GM21576 (cell line): ENCODE measurements around the gene ZNF792.
"Not testable (repeated sequence)": the region's sequence is repeated elsewhere in the genome, so short reads cannot be mapped to it uniquely, and the experiment has no call there.

Experiments used
- ATAC-seq: cut with Tn5 transposase; IDR thresholded peaks from one replicate; pipeline ENCODE4 v1.9.1; 2021; ENCODE audit warnings: mild to moderate bottlenecking, moderate library complexity; ENCODE audit not compliant: unreplicated experiment

Gene ZNF792

DNA sequence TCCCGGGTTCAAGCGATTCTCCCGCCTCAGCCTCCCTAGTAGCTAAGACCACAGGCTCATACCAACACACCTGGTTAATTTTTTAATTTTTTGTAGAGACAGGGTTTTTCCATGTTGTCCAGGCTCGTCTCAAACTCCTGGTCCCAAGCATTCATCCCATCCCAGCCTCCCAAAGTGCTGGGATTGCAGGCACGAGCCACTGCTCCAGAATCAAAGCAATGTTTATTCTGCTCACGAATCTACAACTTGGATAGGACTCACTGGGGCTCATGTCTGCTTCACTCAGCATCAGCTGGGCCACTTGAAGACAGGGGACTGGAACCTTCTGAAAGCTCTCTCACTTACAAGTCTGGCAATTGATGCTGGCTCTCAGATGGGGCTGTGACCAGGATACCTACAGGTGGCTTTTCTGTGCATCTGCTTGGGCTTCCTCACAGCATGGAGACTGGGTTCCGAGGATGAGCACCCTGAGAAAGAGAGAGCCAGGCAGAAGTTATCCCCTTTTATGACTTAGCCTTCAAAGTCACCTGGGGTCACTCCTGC is 8.2 kb upstream of the ZNF792 start:
- ATAC-seq: no peak

DNA sequence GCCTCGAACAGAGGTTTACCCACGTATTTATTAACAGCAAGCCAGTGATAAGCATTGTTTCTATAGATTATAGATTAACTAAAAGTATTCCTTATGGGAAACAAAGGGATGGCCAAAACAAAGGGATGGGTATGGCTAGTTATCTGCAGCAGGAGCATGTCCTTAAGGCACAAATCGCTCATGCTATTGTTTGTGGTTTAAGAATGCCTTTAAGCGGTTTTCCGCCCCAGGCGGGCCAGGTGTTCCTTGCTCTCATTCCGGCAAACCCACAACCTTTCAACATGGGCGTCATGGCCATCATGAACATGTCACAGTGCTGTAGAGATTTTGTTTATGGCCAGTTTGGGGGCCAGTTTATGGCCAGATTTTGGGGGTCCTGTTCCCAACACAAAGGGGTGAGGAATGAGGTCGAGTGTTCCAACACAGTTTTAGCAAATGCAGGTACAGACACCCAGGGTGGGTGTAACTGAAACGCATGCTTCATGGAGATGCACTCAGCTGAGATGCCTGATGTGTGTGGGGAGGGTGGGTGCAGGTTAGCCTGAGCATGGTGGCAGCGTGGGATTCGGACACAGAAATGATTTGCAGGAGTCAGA is 6.3 kb upstream of the ZNF792 start:
- not testable (repeated sequence) for ATAC-seq

DNA sequence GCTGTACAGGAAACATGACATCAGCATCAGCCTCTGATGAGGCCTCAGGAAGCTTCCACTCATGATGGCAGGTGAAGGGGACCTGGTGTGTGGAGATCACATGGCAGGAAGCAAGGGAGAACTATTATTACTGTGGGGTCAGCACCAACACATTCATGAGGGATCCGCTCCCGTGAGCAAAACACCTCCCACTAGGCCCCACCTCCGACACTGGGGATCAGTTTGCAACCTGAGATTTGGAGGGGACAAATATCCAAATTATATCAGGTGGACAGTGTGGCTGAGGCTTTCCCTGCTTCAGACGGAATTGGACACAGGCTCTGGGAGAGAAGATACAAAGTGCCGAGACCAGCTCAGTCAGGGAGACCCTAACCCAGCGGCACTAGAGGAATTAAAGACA is 5.7 kb upstream of the ZNF792 start:
- no peak for ATAC-seq

DNA sequence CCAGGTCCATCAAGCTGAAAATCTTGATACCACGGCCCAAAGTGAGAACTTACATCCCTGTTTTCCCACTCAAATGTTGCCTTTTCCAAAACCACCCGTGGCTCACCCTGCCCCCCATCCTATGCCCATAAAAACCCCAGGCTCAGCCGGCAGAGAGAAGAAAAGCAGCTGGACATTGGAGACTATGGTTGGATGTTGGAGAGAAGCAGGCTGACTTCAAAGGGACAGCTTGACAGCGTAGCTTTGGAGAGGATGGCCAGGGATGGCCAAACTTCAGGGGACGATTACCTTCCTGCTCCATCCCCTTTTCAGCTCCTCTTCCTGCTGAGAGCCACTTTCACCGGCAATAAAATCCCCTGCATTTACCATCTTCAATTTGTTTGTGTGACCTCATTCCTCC is 3.5 kb upstream of the ZNF792 start:
- no peak for ATAC-seq

DNA sequence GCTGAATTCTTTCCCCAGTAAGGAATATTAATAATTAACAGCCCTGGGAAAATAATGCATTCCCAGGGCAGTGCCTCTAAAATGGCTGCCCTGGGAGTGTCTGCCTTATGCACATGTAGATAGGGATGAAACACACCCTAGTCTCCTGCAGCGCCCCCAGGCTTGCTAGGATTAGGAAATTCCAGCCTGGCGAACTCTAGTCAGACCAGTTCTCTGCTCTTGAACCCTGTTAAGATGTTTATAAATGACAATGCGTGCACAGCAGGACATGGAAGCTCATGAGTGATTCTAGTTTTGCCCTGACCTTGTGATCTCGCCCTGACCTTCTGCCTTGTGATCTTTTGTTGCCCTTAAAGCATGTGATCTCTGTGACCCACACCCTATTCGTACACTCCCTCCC is 1.5 kb upstream of the ZNF792 start:
- not testable (repeated sequence) for ATAC-seq

DNA sequence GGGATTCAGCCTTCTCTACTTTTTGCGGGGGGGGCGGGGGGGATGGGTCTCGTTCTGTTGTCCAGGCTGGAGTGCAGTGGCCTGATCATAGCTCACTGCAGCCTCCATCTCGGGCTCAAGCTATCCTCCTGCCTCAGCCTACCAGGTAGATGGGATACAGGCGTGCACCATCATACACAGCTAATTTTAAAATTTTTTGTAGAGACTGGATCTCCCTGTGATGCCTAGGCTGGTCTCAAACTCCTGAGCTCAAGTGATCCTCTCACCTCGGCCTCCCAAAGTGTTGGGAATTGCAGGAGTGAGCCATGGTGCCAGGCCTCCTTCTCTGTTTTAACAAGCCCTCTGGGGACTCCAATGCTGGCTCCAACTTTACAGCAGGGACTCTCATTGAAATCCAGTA is 569 bp upstream of the ZNF792 start:
- no peak for ATAC-seq

DNA sequence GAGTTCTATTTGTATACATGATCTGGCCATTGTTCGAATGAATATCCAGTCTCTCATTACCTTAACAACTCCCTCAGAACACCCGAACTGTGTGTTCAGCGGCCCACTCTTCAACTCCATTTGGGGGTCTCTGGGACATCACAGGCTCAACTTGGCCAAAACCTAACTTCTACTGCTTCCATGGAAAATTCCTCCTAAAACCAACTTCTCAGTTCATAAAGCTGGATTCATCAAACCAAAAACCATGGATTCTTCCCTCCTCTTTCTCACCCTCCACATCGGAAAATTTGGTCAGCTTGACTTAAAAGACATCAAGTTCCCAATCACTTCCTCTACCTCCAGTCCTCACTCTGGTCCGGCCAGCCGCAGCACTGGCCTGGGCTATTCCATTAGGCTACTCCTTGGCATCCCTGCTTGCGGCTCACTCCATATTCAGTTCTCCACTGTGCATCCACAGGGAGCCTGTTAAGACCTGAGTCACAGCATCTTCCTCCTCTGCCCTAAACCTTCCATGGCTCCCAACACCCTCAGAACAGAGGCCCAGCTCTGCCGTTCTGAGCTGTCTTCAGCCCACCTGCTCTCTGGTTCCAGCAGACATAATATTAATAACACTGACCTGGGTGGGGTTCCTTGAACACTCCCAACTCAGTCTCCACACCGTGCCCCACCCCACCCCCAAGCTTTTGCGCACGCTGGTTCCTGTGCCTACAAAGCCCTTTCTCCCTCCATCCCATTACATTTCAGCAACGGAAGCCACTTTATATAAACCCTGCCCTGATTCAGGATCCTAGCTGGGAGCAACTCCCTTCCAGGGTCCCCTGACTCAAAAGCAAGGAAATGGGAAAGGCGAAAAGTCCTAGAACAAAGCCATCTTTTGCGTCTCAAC is 1.1 kb downstream of the ZNF792 start:
- ATAC-seq: no peak

DNA sequence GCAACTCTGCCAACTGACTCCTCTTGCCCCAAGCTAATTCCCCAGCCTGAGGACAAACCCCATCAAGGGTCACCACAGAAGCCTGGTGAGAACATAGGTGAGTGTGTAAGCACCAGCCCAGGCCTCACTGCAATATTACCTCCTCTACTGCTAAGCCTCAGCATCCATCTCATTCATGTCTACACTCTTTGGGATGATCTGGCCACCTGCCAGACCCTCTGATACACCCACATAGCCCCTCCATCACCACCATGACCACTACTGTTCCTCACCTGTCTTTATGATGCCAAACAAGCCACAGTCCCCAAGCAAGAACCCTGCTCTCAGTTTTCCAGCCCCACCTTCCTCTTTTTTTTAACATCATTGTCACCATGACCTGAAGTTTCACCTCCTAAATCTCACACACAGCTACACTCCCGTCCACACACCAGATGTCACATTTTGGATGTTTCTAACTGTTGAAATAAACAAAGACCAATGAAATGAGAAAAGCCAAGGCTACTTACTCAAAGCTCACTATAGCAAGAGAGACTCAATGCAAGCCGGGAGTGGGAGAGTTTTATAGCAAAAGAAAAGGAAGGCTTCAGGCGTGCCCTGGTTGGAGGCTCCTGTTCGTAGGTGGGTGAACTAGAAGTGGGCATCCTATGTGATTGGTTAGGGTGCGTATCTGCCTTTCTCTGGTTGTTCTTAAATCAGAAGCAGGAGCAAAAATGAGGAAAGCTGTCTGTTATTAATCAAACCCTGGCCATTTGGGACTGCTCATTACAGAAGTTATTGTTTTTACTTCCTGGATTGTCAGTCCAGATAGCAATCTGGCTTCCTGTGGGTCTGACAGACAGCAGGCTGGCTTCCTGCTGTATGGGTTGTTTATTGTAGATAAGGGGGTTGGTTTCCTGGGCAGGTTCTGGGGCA is 2.0 kb downstream of the ZNF792 start:
- ATAC-seq: no peak

DNA sequence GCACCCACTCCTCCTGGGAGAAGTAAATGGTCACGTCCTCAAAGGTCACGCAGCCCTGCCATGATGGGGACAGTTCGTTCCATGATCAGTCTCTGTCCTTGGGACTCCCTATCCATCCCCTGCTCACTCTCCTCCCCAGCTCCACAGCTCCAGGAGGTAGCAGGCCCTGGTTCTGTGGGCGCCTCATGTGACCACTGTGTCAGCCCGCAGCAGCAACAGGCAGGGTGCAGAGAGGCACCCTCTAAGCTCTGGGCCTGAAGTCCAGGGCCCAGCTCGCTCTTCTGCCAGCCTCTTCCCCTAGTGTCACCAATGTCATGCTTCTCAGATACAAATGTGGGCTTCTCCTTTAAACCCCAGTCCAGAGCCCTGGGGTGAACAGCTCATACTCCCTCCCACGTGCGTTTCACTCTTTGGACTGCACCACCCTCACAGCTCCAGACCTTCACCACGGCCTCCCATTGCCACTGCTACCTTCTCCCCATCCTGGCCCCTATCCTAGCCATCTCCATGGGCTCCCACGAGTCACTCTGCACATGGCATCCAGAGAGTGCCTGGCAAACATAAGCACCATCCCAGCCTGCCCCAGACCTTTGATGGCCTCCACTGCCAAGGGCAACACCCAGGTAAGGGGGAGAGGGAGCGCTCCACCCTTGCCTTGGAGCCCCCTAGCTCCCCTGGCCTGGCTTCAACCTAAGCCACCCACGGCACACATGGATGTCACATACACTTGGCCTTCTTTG is 2.9 kb downstream of the ZNF792 start:
- no peak for ATAC-seq

DNA sequence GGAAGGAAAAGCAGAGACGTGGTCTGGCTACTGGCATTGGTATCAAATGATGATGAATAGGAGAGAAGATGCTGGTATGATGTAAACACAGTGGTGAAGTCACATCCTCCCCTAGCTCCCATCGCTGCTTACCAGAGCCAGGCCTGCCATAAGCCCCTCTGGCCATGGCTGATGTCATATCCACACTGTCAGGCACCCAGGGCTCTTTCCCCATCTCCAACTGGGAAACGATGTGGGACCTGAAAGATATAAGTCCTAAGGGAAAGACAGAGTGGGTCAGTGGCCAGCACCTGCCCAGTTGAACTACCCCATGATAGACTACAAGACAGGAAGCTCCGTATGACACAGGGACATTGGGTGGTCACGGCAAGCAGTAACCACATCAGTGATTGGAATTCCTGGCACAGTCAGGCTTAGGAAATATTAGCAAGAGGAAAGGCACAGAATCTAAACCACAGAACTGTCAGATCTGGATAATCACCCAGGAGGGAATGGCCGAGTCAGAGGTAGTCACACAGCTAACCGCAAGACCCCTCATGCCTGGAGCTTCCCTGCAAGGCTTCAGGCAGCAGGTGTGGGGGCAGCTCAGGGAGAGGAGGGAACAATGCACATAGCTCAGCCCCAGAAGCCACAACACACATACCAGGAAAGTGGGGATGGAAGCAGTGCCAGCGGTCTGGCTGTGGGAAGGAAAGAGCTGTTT is 3.8 kb downstream of the ZNF792 start:
- ATAC-seq: no peak

DNA sequence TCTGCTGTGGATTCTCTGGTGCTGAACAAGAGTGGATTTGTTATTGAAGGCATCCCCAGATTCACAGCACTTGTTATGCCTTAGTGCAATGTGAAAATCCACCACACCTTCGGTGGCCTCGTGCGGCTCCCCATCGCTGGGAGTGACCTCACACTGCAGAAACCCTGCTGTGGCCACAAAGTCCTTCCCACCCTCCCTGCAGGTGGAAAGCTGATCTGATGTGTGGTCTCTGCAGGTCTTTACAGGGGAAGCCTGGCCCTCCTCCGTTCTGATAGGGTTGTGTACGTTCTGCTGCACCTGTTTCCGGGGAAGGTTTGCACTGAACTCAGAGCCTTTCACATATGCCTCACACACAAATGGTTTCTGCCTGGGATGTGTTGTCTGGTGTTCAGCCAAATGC is 5.0 kb downstream of the ZNF792 start:
- ATAC-seq: no peak

DNA sequence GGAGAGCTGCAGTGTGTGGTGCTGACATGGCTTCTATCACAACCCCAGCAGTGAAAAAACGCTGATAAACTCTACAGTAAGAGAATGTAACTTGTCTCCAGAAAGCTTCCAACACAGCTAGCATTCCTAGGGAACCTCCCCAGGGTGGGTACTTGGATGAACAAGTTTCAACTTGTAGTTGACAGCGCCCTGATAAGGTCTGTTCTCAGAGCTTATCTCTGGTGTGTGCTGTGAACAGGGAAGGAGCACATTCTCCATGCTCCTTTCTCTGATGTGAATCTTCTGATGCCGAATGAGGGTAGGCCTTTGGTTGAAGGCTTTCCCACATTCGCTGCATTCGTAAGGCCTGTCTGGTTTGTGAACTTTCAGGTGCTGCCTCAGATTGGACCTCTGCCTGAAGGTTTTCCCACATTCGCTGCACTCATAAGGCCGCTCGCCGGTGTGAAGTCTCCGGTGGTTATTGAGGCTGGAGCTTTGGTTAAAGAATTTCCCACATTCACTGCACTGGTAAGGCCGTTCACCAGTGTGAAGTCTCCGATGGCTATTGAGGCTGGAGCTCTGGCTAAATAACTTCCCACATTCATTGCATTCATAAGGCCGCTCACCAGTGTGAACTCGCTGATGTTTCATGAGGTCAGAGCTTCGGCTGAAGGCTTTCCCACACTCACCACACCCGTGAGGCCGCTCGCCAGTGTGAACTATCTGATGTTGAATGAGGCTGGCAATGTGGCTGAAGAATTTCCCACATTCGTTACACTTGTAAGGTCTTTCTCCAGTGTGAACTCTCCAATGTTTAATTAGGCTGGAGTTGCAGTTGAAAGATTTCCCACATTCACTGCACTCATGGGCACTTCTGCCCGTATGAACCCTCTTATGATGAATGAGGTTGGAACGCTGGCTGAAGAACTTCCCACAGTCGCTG is 5.9 kb downstream of the ZNF792 start:
- no peak for ATAC-seq

DNA sequence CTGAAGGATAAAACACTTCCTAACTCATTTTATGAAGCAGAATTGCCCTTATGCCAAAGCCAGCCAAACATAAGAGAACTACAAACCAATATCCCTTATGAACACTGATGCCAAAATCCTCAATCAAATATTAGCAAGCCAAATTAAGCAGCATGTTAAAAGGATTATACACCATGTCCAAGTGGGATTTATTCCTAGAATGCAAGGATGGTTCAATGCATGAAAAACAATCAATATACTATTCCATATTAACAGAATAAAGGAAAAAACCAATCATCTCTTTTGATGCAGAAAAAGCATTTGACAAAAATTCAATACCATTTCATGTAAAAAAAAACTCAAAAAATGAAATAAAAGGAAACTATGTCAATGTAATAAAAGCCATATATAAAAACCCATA is 10.9 kb downstream of the ZNF792 start:
- no peak for ATAC-seq

DNA sequence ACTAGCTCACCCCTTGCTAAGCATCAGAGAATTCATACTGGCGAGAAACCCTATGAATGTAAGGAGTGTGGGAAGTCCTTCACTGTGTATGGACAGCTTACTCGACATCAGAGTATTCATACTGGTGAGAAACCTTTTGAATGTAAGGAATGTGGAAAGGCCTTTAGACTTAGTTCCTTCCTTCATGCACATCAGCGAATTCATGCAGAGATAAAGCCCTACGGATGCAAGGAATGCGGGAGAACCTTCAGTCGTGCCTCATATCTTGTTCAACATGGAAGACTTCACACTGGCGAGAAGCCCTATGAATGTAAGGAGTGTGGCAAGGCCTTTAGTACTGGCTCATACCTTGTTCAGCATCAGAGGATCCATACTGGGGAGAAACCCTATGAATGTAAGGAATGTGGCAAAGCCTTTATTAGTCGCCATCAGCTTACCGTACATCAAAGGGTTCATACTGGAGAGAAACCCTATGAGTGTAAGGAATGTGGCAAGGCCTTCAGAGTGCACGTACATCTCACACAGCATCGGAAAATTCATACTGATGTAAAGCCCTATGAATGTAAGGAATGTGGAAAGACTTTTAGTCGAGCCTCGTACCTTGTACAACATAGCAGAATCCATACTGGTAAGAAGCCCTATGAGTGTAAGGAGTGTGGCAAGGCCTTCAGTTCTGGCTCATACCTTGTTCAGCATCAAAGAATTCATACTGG is 20.0 kb downstream of the ZNF792 start:
- no peak for ATAC-seq

DNA sequence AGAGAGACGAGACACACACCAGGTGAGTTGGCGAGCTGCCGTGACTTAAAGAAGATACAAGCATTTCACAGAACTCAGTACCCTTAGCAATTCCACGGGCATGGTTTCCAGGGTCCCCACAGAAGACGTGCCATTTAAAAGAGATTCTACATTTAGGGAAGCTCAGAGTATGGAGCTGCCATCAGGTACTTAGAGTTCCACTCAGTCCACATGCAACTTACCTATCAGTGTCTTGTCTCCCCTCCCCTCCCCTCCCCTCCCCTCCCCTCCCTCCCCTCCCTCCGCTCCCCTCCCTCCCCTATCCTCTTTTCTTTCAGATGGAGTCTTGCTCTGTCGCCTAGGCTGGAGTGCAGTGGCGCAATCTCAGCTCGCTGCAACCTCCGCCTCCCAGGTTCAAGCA is 25.1 kb downstream of the ZNF792 start:
- no peak for ATAC-seq

DNA sequence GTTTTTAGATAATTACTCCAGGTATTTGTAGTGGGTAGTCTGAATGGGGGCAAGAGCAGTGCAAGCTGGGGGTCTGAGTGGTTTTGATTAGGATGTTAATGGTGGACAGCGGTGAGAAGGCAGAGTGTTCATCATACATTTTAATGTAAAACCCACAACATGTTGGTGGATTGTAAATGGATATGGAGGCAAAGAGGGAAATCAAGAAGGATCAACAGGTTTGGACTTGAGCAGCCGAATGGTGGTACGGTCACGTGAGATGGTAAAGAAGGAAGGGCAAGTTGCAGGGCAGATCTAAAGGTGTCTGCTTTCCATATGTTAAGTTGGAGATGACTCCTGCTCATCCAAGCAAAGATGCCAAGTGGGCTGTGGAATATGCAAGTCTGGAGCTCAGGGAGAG is 27.8 kb downstream of the ZNF792 start:
- ATAC-seq: no peak

DNA sequence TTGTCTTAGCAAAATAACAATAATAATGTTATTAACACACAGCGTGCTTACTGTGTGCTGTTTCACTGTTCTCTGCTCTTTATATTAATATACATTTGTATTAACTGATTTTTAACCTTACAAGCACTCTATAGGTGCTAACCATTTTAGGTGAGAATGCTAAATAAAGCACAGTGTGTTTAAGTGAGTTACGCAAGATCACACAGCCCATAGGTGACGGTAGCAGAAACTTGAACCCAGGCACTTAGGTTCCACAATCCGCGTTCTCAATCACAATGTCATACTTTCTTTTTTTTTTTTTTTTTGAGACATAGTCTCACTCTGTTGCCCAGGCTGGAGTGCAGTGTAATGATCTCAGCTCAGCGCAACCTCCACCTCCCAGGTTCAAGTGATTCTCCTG is 31.5 kb downstream of the ZNF792 start:
- no peak for ATAC-seq

DNA sequence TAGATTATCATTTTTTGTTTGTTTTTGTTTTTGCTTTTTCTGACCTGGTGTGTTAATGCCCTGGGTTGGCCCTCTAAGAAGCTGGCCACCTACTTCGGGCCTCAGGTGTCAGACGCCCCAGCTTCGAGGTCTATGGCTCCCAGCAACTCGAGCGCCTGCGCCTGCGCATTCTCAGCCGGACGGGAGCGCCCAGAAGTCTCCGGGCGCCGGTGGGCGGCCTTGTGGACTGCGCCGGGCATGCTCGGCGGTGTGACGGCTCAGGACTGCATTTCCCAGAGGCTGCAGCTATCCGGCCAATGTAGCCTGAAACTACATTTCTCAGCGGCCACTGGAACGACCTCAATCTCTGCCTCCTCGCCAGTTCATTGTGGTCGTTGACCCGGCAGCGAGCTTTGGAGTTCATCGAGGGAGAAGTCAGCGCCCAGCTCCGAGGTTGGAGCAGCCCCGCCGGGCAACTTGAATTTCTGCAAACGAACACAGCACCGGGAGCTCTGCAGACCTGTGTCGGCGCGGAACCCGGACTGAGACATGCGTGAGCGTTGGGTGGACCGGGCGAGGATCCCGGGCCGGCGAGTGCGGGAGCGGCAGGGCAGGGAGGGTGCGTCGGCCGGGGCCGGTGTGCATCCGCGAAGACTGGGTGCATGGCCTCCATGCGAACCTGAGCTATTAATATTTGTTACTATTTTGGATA is 37.2 kb downstream of the ZNF792 start, which contains the start of gene ZNF30:
TSS of gene ZNF30 (plus strand) at position 219 of the 691 bp plus-strand sequence. CDS start 3,045 bp downstream, outside the sequence.
- ATAC-seq: peak; percentile 95
